Esophagus squamous epithelium (tissue), 4 donors: Measurements from ENCODE around the gene CIB4.

Source experiments
- CTCF ChIP-seq, 6 experiments: fragments of 450-650 bp in 4 of 6; fragments of 200-600 bp in 2 of 6; sonication (generic) in 2 of 6; IDR thresholded peaks; one replicate each; pipeline ENCODE4 v1.5.1; 2016 to 2019; ENCODE audit warnings: antibody characterized with exemption in 6 of 6, mild to moderate bottlenecking in 4 of 6, moderate library complexity in 4 of 6
- POLR2A ChIP-seq, 4 donors: fragments of 450-650 bp; IDR thresholded peaks; one replicate each; pipeline ENCODE4 v1.6.1; 2017; ENCODE audit warnings: antibody characterized with exemption in 4 of 4, mild to moderate bottlenecking in 4 of 4, moderate library complexity in 3 of 4

- TF ChIP-seq CTCF (IDR thresholded peaks at IDR 0.05): no peak
- TF ChIP-seq POLR2A (IDR thresholded peaks at IDR 0.05): no peak
Observed at GRCh38 chr2:26685341-26685740, 44.2 kb upstream of the CIB4 start.
